HG02642 (cell line): Measurements from ENCODE around the gene COLEC12.

Experiments
- ATAC-seq: cut with Tn5 transposase; IDR thresholded peaks from one replicate; pipeline ENCODE4 v1.9.1; 2021; ENCODE audit warnings: mild to moderate bottlenecking; ENCODE audit not compliant: unreplicated experiment, poor library complexity

The COLEC12 gene

GRCh38 chr18:476251-476664 is 24.2 kb downstream of the COLEC12 start:
- no peak for ATAC-seq

- no peak for ATAC-seq
These were observed 25.1 kb downstream of the COLEC12 start for GRCh38 chr18:475202-476031.

GRCh38 chr18:474416-474815 is 26.1 kb downstream of the COLEC12 start:
- no peak for ATAC-seq

GRCh38 chr18:473802-474201 is 26.7 kb downstream of the COLEC12 start:
- no peak for ATAC-seq

DNA sequence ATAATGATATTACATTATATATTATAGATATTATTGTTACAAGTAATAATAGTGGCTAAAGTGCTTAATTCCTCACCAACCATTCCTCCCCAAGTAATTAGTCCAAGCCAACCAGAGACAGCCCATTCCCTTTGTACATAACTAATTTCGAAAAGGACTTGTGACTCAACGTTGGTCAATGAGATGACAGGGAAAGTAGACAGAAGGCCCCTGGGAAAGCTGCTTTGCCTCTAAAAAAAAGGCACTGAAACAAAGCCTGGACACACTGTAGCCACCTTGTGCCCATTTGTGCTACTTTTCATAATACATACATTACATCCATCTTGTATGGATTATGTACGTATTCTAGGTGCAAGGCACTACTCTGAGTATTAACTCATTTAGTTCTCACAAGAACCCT is 28.8 kb downstream of the COLEC12 start:
- ATAC-seq = no peak

DNA sequence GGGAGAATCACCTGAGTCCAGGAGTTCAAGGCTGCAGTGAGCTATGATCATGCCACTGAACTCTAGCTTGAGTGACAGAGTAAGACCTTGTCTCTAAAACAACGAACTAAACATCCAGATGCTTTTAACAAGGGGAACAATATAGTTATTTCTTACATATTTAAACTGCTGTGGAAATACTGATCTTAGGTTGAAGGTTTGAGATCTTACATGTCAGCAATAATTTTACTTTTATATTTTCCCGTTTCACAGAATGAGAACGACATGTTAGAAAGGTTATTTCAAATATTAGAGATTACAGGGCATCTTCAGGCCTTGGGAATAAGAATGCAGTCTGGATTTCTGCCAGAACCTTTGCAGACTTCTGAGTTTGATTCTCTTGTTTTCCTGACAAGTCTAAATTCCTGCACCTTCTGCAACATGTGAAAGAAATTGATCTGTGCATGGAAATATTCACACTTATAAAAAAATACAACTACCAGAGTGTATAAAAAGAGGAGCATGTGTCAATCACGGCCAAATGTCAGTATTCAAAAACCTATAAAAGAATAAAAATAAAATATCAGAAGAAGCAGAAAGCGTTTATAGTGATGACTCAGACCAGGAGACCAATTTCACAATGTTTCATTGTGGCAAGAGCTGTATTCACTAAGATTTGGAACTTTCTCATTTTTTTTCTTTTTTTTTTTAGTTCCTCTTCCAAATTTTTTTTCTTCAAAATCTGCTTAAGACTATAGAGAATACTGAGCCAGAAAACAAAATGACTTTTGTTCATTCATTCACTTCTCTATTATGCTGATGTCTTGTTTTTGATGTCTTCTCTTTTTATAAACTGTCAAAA is 29.6 kb downstream of the COLEC12 start:
- no peak for ATAC-seq

DNA sequence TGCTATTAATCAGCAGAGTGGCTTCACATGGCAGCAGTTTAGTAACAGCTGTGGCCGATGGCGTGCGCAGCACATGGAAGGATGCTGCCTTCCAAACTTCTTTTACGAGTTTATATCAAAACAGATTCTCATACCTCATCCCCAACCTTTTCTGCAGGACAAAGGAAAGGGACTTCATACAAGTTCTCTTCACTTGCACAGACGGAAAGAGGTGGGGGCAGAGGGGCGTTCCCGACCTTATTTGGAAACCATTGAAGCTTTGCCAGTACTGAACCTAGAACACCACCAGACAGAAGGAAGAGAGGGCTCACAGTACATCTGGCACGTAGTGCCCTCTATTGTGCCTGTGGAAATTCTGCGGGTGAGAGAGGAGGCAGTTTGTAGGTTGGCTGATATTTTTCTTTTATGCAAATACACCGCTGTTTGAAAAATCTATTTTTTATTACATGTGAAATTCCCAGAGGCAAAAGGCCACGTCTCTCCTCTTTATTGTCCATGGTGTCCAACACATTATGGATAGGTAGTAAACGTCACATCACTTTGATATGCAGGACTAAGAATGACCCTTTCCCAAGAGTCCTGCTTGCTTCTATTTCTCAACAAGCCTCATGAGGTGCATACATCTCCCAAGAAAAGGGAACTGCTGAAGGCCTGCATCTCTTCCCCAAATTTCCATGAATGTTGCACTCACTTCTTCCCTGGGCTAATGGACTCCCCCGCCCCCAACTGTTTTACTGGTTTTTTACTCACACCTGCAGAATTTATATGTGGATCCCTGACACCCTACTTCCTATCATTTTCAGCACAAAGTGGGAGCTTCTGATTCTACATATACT is 31.3 kb downstream of the COLEC12 start:
- no peak for ATAC-seq

DNA sequence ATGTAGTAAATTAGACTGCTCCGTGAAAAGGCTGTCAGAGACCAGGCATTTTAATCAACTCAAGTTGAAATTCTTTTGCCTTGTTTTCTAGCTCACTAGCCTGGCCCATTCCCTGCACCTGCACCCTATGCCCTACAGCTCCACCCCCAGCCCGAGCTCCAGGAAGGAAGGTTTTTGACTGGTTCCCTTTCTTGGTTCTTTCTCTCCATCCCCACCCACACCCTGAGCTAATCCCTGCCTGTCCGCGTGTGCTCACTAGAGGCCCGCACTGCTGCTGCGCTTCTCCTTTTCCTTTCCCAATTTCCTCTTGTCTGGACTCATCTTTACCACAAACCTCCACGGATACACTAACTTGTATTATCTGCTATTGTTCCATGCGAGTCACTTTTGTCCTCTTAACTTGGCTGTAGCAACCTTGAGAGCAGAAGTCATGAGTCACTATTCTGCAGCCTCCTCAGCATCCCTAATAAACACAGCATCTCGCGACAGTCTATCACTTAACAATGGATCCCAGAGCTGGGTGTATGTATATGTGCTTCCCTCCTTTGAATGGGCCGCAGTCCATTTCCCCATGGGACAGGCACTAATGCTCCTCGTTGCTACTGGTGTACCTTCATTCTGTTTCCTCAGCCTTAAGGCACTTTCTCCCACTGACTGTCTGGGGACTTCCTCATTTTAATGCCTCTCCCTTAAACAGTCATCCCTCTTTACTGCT is 36.5 kb downstream of the COLEC12 start:
- ATAC-seq = no peak

DNA sequence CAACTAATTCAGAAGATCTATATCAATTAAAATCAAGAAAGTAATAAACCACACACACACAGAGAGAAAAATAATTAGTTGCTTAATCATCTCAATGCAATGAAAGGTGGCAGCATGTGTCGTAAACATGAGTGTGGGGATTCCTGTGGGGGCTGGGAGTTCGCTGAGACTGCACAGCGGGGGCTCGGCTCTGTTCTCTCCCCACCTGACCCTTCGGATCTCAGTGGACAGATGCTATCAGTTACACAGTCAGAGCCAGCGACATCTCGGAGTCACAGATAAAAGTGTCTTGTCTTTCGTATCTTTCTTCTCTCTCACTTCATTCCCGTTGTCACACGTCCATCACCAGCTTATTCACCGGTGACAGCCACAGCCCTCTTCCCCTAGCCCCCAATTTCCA is 37.1 kb downstream of the COLEC12 start:
- no peak for ATAC-seq

- no peak for ATAC-seq
These were observed 38.7 kb downstream of the COLEC12 start for GRCh38 chr18:461762-462161.

- ATAC-seq = no peak
These were observed 39.7 kb downstream of the COLEC12 start for GRCh38 chr18:460791-461190.

DNA sequence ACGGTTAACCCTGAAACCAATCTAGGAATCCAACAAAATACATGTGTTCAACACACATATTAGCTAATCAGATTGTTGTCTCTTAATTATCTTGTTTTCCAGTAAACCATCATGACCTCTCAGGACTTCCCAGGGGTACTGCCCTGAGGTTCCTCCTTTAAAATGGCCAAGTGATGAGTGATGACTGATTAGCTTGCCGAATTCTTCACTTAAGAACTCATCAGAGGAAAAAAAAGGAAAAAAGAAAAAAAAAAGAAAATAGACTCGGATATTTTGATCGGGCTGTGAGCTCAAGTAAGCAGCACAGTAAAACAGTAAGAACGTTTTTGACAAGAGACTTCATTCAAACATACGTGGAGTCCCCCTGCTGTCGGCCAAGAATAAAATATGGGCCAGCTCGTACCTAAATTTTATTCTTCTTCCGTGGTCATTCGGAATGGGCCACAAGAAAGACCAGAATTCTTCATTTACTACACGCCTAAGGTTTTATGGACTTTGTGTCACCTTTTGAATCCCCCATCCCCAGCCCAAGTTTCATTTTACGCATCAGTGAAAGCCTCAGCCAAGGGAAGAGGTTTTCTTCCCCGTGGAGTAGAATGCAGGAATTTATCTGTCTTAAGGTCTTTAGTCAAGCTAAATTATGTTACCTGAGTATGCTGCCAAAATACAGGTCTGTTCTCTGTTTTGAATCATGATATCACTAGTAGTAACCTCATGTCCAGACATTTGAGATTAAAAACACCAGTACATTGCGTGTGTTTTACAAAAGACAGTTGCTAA is 40.5 kb downstream of the COLEC12 start:
- ATAC-seq = no peak

DNA sequence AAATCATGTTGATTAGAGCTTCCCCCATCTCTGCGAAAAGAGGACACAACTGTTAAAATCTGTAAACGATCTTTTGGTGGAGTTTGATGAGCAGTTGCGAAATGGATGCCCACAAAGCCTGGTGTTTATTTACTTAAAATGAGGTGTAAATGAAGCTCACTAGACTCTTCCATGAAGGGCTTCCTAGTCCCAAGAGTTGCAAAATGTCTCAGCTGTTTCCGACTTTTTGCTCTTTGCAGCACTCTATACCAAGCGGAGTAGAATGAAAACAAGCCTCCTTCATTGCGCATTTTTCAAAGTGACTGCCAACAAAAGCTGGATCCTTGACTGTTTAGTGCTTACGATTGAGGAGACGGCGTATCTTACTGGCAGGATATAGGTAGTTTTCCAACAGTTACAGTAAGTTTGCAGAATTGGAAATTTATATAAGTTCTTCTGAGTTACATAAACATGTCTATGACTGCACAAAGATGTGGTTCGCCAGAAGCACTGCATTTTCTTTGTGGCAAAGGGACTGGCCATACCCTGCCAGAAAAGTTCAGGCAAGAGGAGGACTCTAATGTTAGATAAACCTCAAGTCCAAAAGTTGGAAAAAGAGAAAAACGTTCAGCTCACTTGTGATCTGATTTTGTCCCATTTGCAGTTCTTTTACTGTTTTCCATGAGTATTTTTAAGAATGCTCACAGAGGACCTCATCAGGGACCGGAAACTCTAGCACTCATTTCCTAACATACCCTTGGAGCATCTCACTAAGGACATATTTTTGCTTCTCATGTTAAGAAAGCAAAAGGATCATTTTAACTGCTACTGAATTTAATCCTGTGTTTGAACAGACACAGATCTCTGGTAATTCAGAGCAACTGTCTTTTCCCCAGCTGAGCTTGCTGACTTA is 42.7 kb downstream of the COLEC12 start:
- ATAC-seq = no peak

- no peak for ATAC-seq
These were observed 43.4 kb downstream of the COLEC12 start for GRCh38 chr18:457140-457519.

- no peak for ATAC-seq
These were observed 44.0 kb downstream of the COLEC12 start for GRCh38 chr18:456361-457139.

- no peak for ATAC-seq
These were observed 47.1 kb downstream of the COLEC12 start for GRCh38 chr18:453400-453799.

- ATAC-seq = no peak
These were observed 47.7 kb downstream of the COLEC12 start for GRCh38 chr18:452816-453215.

GRCh38 chr18:449374-449773 is 51.1 kb downstream of the COLEC12 start:
- no peak for ATAC-seq
